ENCODE data around the gene WIPF1. TPM values are rescaled to one million over a fixed set of nuclear protein-coding genes. Genes with fewer than 3 reads are reported as not detected.
"Not testable (repeated sequence)": the region's sequence is repeated elsewhere in the genome, so short reads cannot be mapped to it uniquely, and the experiment has no call there.

WIPF1 gene
- total RNA-seq, 1 donor from 2014 or later, result 20.6 TPM

- TF ChIP-seq CTCF (IDR thresholded peaks at IDR 0.05; ENCODE audit: unreplicated experiment), result no peak
- Mint-ChIP-seq H3K4me3 (no peak overlapping the region), H3K36me3 (peaks cover 2% of the 10 kb centered on the region), H3K27me3 (ENCODE audit: low read depth) (no peaks in the 10 kb centered on the region), H3K27ac (no peak overlapping the region), H3K9me3 (peaks cover 7% of the 10 kb centered on the region), H3K4me1 (no peaks in the 10 kb centered on the region)
- DNase-seq (ENCODE audit: low spot score in 2 of 2, unreplicated experiment in 2 of 2), result no peak
Measured at GRCh38 chr2:174554529-174555150, 43.0 kb downstream of the WIPF1 start.

- no peak overlapping the region for H3K4me3 Mint-ChIP-seq
- H3K4me1 Mint-ChIP-seq, result no peaks in the 10 kb centered on the region
- H3K36me3 Mint-ChIP-seq, result peaks cover 2% of the 10 kb centered on the region
- no peak for TF ChIP-seq CTCF (IDR thresholded peaks at IDR 0.05; ENCODE audit: unreplicated experiment)
- peaks cover 7% of the 10 kb centered on the region for H3K9me3 Mint-ChIP-seq
- no peak for DNase-seq (ENCODE audit: low spot score in 2 of 2, unreplicated experiment in 2 of 2)
- no peaks in the 10 kb centered on the region for H3K27me3 Mint-ChIP-seq (ENCODE audit: low read depth)
- no peak overlapping the region for H3K27ac Mint-ChIP-seq
Measured at GRCh38 chr2:174553811-174554493, 43.7 kb downstream of the WIPF1 start.

- no peak for TF ChIP-seq CTCF (IDR thresholded peaks at IDR 0.05; ENCODE audit: unreplicated experiment)
- Mint-ChIP-seq H3K9me3 (peaks cover 7% of the 10 kb centered on the region), H3K4me3 (no peak overlapping the region), H3K27me3 (ENCODE audit: low read depth) (no peaks in the 10 kb centered on the region), H3K27ac (no peak overlapping the region), H3K4me1 (no peaks in the 10 kb centered on the region), H3K36me3 (peaks cover 2% of the 10 kb centered on the region)
- DNase-seq (ENCODE audit: low spot score in 2 of 2, unreplicated experiment in 2 of 2), result no peak
Measured at GRCh38 chr2:174552880-174553279, 44.7 kb downstream of the WIPF1 start.

GRCh38 chr2:174551697-174552096 is 45.9 kb downstream of the WIPF1 start:
- no peaks in the 10 kb centered on the region for H3K4me1 Mint-ChIP-seq
- peaks cover 2% of the 10 kb centered on the region for H3K36me3 Mint-ChIP-seq
- DNase-seq (ENCODE audit: low spot score in 2 of 2, unreplicated experiment in 2 of 2), result no peak
- H3K27me3 Mint-ChIP-seq (ENCODE audit: low read depth), result no peaks in the 10 kb centered on the region
- no peak overlapping the region for H3K27ac Mint-ChIP-seq
- no peak overlapping the region for H3K4me3 Mint-ChIP-seq
- no peak for TF ChIP-seq CTCF (IDR thresholded peaks at IDR 0.05; ENCODE audit: unreplicated experiment)
- H3K9me3 Mint-ChIP-seq, result peaks cover 7% of the 10 kb centered on the region

GRCh38 chr2:174548646-174549045 is 49.0 kb downstream of the WIPF1 start:
- not testable (repeated sequence) for H3K27ac Mint-ChIP-seq; H3K9me3 Mint-ChIP-seq; DNase-seq (ENCODE audit: low spot score in 2 of 2, unreplicated experiment in 2 of 2); H3K36me3 Mint-ChIP-seq; H3K4me3 Mint-ChIP-seq; H3K27me3 Mint-ChIP-seq (ENCODE audit: low read depth)
- H3K4me1 Mint-ChIP-seq, result peaks cover 10% of the 10 kb centered on the region

- H3K36me3 Mint-ChIP-seq; H3K9me3 Mint-ChIP-seq; H3K27ac Mint-ChIP-seq; H3K4me3 Mint-ChIP-seq; H3K27me3 Mint-ChIP-seq (ENCODE audit: low read depth); DNase-seq (ENCODE audit: low spot score in 2 of 2, unreplicated experiment in 2 of 2): not testable (repeated sequence)
- peaks cover 10% of the 10 kb centered on the region for H3K4me1 Mint-ChIP-seq
Measured at GRCh38 chr2:174548021-174548420, 49.6 kb downstream of the WIPF1 start.

All from mesothelial cell of epicardium (in vitro differentiated cells).